Mesenteric fat pad (tissue), 1 donor: ENCODE results near the gene RNF125. TPM values are rescaled to one million over a fixed set of nuclear protein-coding genes. Genes with fewer than 3 reads are reported as not detected.
"Not testable (repeated sequence)": the region's sequence is repeated elsewhere in the genome, so short reads cannot be mapped to it uniquely, and the experiment has no call there.

Experiments used
- DNase-seq: peaks from one replicate; pipeline ENCODE4 v3.0.0-alpha.2; 2020; ENCODE audit warnings: low spot score
- long read RNA-seq: library from polyadenylated mRNA; unstranded; transcript quantifications from one replicate; pipeline ENCODE4 v2.0.0, GENCODE V29; 2020
- total RNA-seq: library from RNA; stranded (reverse); fragmentation: NEBNext Ultra II Directional; extraction: Animal tissue kit (Norgen Biotek cat#: 25700); gene quantifications from one replicate; pipeline ENCODE4 v1.2.1, GENCODE V29; 2021
- donor health status: DM: yes; HTN: yes; CAD: no.

RNF125 gene
- total RNA-seq, result 15.8 TPM
- long read RNA-seq, full-length matches to known transcripts, result 75 of 87 reads
- long read RNA-seq, partial matches to known transcripts, result 4 of 87 reads
- long read RNA-seq, other reads (novel, unspliced or antisense), result 8 of 87 reads

DNA sequence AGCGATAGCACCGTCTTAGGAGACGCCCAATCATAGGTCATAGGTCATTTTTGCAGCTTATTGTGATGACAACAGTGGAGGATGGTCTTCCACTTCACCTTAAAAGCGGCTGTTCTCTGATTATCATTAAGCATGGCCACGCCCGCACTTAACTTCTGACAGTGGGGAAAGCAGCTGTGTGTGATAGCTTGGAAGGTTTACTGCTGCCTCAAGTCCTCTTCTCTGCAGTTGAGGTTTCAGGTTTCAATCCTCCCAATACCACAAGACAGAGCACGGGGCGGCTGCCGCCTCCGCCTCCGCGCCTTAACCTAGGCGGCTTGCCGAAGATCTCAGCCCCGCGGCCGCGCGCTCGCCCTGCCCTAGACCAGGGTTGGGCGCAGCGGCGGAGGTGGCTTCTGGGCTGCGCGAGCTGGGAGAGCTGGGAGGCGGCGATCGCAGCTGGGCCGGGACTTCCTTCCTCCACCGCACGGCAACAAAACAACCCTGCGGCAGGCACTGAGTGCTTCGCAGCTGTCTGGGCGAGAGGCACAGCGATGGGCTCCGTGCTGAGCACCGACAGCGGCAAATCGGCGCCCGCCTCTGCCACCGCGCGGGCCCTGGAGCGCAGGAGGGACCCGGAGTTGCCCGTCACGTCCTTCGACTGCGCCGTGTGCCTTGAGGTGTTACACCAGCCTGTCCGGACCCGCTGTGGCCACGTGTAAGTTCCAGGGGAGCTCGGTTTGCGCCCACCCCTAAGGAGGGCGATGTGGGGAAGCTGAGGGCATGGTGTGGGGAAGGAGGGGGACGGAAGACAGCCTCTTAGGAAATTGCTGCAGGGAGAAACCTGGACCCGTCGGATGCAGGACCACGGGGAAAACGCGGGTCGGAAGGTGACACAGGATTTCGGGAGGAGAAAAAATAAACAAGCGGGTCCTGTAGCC lies at the start of gene RNF125:
Gene RNF125, plus strand, starts transcription at position 495 of the 920 bp plus-strand sequence. Its CDS starts 39 bp downstream, at position 534.
- peak; percentile 94 for DNase-seq

DNA sequence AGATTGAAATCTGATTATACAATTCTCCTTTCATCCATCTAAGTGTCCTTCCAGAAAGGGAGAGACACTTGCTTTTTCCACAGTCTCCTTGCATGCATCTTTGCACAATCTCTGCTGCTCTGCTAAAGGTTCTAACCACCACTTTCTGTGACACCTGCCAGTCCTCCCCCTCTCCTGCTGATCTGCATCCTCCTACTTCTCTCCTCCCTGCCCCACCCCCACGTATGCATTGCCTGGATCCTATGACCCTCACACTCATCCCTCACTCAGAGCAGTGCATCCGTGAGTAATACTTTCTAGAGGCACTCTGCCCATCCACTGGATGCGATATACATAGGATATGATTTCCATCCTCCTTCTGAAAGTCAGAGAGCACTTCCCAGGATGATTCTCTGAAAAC lies 48.0 kb upstream of the RNF125 start:
- DNase-seq, result no peak

- DNase-seq, result no peak
Measured at GRCh38 chr18:31973929-31974546, 44.6 kb upstream of the RNF125 start.

DNA sequence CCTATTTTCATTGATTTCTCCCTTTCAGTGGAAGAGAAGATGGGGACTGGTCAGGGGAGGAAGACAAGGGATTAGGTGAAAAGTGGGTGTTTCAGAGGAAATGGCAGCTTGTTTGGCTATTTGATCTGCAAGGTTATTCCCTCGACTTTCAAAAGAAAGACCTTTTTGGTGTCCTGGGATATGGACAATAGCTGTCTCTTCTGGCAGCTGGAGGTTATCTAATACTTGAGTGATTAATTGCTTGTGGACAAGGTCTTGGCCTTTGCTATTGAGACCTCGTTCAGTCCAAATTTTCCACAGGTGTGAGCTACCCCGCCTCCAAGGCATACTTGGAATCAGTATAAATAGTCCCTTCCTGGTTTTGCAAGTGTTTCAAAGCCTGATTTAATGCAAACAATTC lies 42.4 kb upstream of the RNF125 start:
- no peak for DNase-seq

DNA sequence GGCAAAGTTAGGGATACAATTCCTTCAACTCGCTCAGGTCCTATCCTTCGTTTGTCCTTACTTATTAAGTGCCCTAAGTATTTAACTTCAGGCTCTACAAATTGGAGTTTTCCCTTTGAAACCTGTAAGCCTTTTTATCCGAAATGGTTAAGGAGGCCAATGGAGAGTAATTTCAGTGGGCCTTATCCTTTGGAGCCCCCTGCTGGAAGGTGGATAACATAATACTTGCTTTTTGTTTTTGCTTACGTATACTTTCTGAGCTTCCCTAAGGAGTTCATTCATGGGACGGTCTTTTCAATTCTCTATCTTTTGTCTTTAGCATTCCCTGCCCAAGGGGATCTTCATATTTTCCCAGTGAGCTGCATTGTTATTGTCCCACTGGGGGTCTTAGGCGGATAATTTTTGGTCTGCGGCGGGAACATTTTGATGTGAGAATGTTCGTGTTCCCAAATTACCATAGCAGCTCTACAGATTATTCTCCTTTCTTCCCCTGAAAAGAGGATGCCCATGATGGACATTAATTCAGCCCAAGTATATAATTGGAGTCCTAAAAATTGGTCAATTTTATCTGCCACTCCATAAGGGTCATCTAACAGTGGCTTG lies 41.3 kb upstream of the RNF125 start:
- no peak for DNase-seq

GRCh38 chr18:31978616-31979015 lies 40.0 kb upstream of the RNF125 start:
- DNase-seq, result no peak

DNA sequence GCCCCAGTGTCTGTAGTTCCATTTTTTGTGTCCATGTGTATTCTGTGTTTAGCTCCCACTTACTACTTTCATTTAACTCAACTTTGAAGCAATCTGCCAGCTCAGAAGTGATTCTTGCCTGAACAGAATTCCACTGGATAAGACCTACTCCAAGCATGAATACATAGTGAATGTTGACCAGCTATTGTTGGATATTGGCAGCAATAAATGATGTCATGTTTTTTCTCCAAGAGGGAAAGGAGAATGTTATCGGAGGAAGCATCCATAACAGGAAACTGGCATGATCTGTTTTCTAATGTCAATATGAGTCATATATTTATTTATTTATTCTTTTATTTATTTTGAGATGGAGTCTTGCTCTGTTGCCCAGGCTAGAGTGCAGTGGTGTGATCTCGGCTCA lies 38.9 kb upstream of the RNF125 start:
- no peak for DNase-seq

GRCh38 chr18:31980863-31981262 lies 37.8 kb upstream of the RNF125 start:
- no peak for DNase-seq

- no peak for DNase-seq
Measured at GRCh38 chr18:31983020-31983419, 35.6 kb upstream of the RNF125 start.

DNA sequence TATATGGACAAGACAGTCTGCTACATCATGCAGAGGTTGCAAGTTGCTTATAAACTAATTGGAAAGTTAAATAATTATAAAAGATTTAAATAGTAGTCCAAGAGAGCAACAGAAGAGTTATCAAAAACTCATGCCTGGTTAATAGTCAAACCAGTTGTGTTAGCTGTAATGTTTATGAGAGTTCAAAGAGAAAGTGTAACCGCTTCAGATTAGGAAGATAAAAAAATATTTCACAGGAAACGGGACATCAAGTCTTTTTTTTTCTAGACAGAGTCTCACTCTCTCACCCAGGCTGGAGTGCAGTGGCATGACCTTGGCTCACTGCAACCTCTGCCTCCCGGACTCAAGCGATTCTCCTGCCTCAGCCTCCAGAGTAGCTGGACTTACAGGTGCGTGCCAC lies 34.6 kb upstream of the RNF125 start:
- no peak for DNase-seq

DNA sequence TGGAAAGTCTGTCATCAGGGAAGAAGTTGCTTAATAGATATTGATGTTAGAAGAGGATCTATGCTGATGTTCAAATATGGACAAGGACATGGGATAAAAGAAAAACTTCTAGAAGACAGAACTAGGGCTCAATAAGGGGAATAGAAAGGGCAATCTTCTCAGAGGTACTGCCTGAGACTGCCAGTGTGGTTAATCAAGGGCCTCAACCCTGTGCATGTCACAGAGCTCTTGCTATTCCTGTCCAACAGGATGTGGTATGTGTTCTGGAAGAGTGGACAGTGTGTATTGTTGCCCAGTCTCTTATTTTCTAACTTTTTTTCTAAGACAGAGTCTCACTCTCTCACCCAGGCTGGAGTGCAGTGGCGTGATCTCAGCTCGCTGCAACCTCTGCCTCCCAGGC lies 27.8 kb upstream of the RNF125 start:
- no peak for DNase-seq

DNA sequence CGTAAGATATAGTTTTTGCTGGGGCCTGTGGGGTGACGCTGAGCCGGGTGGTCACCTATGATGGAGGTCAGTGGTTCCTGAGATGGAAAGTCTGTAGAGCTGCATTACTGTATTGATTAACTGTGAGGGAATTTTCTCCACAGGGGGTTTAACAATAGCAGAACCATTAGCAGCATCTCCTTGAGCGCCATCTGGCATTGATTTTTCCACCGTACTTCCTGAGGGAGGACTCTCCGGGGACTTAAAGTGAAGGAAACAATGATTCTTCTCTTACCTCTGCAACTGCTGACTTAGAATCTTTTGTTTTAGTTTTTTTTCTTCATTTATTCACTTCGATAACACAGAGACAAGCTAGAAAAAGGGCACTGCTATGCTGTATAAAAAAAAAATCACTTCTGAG lies 22.6 kb upstream of the RNF125 start:
- DNase-seq, result no peak

DNA sequence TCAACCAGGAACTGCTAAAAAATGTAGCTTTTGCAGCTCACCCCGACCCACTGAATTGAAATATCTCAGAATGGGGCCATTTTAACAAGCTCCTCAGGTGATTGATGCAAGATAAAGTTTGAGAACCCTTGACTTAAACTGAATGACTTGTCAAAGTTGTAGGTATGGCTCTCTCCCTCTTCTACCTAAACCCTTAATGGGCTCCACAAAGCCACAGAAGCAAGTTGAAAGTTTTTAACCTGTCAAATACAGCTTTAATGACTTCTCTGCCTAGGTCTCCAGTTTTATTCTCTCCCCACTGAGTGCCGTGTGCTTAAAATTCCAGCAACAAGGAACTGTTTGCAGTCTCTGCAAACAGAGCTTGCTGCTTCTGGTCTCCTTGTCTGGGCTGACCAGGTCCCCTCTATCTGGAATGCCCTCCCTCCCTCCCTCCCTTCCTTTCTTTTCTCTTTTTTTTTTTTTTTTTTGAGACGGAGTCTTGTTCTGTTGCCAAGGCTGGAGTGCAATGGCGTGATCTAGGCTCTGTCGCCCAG lies 19.7 kb upstream of the RNF125 start:
- DNase-seq, result no peak

DNA sequence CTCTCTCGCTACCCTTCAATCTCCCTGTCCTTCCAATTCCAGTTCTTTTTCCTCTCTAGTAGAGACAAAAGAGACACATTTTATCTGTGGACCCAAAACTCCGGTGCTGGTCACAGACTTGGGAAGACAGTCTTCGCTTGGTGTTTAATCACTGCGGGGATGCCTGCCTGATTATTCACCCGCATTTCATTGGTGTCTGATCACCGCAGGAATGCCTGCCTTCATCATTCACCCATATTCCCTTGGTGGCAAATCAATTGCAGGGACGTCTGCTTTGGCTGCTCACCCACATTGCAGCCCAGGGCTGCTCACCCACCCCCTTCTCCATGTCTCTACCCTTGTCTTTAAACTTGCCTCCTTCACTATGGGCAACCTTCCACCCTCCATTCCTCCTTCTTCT lies 17.5 kb upstream of the RNF125 start:
- DNase-seq, result not testable (repeated sequence)

DNA sequence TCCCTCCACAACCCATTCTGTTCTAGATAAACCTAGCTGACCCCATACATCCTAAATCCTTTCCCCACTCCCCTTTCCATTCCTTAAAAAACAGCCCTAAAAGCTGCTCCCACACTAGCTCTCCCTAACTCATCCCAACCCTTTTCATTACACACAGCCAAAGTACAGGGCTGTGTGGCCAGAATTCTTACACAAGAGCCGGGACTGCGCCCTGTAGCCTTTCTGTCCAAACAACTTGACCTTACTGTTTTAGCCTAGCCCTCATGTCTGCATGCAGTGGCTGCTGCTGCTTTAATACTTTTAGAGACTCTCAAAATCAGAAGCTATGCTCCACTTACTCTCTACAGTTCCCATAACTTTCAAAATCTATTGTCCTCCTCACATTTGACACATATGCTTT lies 14.8 kb upstream of the RNF125 start:
- DNase-seq, result not testable (repeated sequence)

GRCh38 chr18:32010124-32010721 lies 8.4 kb upstream of the RNF125 start:
- DNase-seq, result no peak

DNA sequence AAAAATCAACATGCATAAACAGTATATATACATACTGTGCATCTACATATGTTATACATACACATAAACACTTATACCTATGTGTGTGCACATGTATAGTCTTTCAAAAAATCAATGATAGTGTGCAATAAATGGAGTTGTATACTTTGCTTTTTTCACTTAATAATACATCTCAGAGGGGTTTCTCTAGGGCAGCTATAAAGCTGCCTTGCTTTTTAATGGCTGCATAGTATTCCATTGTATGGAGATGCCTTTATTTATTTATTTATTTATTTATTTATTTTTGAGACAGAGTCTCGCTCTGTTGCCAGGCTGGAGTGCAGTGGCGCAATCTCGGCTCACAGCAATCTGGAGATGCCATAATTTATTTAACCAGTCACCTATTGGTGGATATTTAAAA lies 7.4 kb upstream of the RNF125 start:
- no peak for DNase-seq

- no peak for DNase-seq
Measured at GRCh38 chr18:32019251-32019948, 775 bp downstream of the RNF125 start.

- DNase-seq, result not testable (repeated sequence)
Measured at GRCh38 chr18:32019949-32020625, 1.5 kb downstream of the RNF125 start.
